Caco-2 (cell line): ENCODE measurements around the gene APOA5. TPM values are rescaled to one million over a fixed set of nuclear protein-coding genes. Genes with fewer than 3 reads are reported as not detected.
A peak's percentile ranks its signal among the peaks of the same experiment; 100 is the strongest.

Source experiments
- BruUV-seq: library from RNA; stranded (reverse); fragments of 400-500 nt; replicated peaks from 2 replicates; lab custom pipeline; 2021; lab: Mats Ljungman, UMichigan
- CTCF ChIA-PET: fragments of 300-600 bp; sonication (Branson Sonifier 250); formaldehyde crosslinking; loops from one replicate; lab custom pipeline; 2022; ENCODE audit warnings: antibody characterized with exemption; lab: Charles Lee
- POLR2A ChIA-PET: fragments of 300-600 bp; sonication (Branson Sonifier 250); formaldehyde crosslinking; loops from one replicate; lab custom pipeline; 2022; ENCODE audit warnings: antibody characterized with exemption; lab: Charles Lee
- DNase-seq, 2 experiments: peaks; one replicate each; pipeline versions ENCODE4 v3.0.0 to v3.0.0-alpha.2; 2020 to 2022
- H3K27me3 ChIP-seq: replicated peaks from 2 replicates; pipeline ENCODE4 v1.6.0; 2011; ENCODE audit warnings: low read length; ENCODE audit not compliant: control insufficient read depth, insufficient read depth
- H3K36me3 ChIP-seq: 2 replicates; pipeline ENCODE4 v1.5.1; 2011; ENCODE audit warnings: low read length; ENCODE audit not compliant: control insufficient read depth, insufficient read depth
- H3K4me1 ChIP-seq: fragments of 250-450 bp; sonication (Bioruptor Pico); 2 replicates; pipeline ENCODE4 v1.5.1; 2020; ENCODE audit warnings: mild to moderate bottlenecking
- H3K4me3 ChIP-seq: 2 replicates; pipeline ENCODE4 v1.5.1; 2011; ENCODE audit warnings: low read depth, mild to moderate bottlenecking, control low read depth, low read length
- H3K9me3 ChIP-seq: fragments of 250-450 bp; sonication (Bioruptor Pico); 2 replicates; pipeline ENCODE4 v1.5.1; 2020; ENCODE audit warnings: mild to moderate bottlenecking, moderate library complexity
- H3K27ac Mint-ChIP-seq: one replicate; pipeline ENCODE4 v1.8.0; 2022; ENCODE audit warnings: mixed read lengths; ENCODE audit not compliant: unreplicated experiment
- H3K27me3 Mint-ChIP-seq: one replicate; pipeline ENCODE4 v1.8.0; 2022; ENCODE audit warnings: mixed read lengths; ENCODE audit not compliant: insufficient read depth, unreplicated experiment
- H3K36me3 Mint-ChIP-seq: one replicate; pipeline ENCODE4 v1.8.0; 2022; ENCODE audit warnings: mild to moderate bottlenecking, mixed read lengths; ENCODE audit not compliant: insufficient read depth, unreplicated experiment
- H3K4me1 Mint-ChIP-seq: one replicate; pipeline ENCODE4 v1.8.0; 2022; ENCODE audit warnings: low read depth, mixed read lengths; ENCODE audit not compliant: unreplicated experiment
- H3K4me3 Mint-ChIP-seq: one replicate; pipeline ENCODE4 v1.8.0; 2022; ENCODE audit warnings: mild to moderate bottlenecking, moderate library complexity, mixed read lengths; ENCODE audit not compliant: unreplicated experiment
- H3K9me3 Mint-ChIP-seq: one replicate; pipeline ENCODE4 v1.8.0; 2022; ENCODE audit warnings: mixed read lengths; ENCODE audit not compliant: unreplicated experiment
- CTCF ChIP-seq, 2 experiments: fragments of 200-600 bp in 1 of 2; IDR thresholded peaks; 1 replicate in 1 of 2; 2 replicates in 1 of 2; pipeline versions ENCODE4 v1.5.1 to v1.8.0; 2011 to 2022; ENCODE audit warnings: antibody characterized with exemption in 1 of 2, control low read depth in 1 of 2, inconsistent platforms in 1 of 2, low read depth in 1 of 2, low read length in 1 of 2, mild to moderate bottlenecking in 1 of 2, moderate library complexity in 1 of 2; ENCODE audit not compliant: insufficient read depth in 1 of 2, severe bottlenecking in 1 of 2, unreplicated experiment in 1 of 2
- intact Hi-C: fragments of 100-400 bp; cut with micrococcal nuclease; formaldehyde crosslinking; loops from one replicate; pipeline ENCODE4 v1.10.0; 2022; ENCODE audit not compliant: unreplicated experiment
- total RNA-seq: library from RNA; stranded (reverse); gene quantifications from 2 replicates; pipeline ENCODE4 v1.2.3, GENCODE V29; 2022

The APOA5 gene
- total RNA-seq, 1 experiment from 2014 or later, result 2.5 TPM

DNA sequence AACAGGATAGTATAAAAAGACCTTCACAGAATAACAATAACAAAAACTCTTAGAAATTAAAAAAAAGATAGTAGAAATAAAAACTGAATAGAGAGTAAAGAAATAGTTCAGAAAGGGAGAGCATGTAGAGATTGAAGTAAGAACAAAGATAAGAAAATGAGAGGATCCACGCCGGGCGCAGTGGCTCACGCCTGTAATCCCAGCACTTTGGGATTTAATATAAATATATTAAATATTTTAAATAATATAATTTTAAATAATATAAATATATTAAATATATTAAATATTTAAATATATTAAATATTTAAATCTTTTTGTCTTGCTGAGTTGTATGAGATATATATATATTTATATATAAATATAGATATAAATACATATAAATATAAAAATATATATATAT is 20.4 kb upstream of the APOA5 start:
- intact Hi-C loops, result no loop called here
- no peaks in the 10 kb centered on the region; the same call in 1 of the 2 replicates for H3K9me3 ChIP-seq
- ChIA-PET CTCF (no interaction called here), POLR2A (no interaction called here)
- Mint-ChIP-seq H3K4me1 (peaks cover 70% of the 10 kb centered on the region), H3K36me3 (peaks cover 25% of the 10 kb centered on the region), H3K27ac (peak overlapping the region; percentile 49), H3K27me3 (no peaks in the 10 kb centered on the region), H3K9me3 (peaks cover 12% of the 10 kb centered on the region), H3K4me3 (no peak overlapping the region)
- TF ChIP-seq CTCF (IDR thresholded peaks at IDR 0.05; ENCODE audit: insufficient read depth in 1 of 2, low read depth in 1 of 2, low read length in 1 of 2, severe bottlenecking in 1 of 2, unreplicated experiment in 1 of 2), result no peak
- BruUV-seq, result no TSS peak
- H3K27me3 ChIP-seq, result no peaks in the 10 kb centered on the region
- DNase-seq, result no peak
- no peak overlapping the region for H3K4me3 ChIP-seq
- H3K4me1 ChIP-seq, result peaks cover 76% of the 10 kb centered on the region
- H3K36me3 ChIP-seq, result no peaks in the 10 kb centered on the region

DNA sequence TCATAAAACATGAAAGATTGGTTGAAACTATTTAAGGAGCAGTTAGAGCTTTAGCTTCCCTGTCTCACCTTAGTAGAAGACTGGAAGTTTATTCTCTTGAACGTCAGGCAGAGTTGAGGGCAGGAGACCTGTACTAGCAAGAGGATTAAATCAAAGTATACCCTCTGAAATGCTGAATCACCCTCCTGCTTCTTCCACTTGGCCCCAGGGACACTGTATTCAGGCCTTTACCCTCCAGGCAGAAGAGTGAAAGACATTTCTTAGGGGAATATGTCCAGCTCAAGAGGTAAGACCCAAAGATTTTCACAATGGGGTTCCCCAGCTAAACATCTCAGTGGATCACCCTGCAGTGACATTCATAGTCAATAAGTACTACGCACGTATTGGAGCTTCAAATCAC is 19.5 kb upstream of the APOA5 start:
- Histone ChIP-seq H3K9me3 (no peaks in the 10 kb centered on the region; the same call in 1 of the 2 replicates), H3K4me3 (no peak overlapping the region), H3K36me3 (no peaks in the 10 kb centered on the region), H3K27me3 (no peaks in the 10 kb centered on the region), H3K4me1 (peaks cover 81% of the 10 kb centered on the region)
- H3K4me3 Mint-ChIP-seq, result no peak overlapping the region
- BruUV-seq, result no TSS peak
- H3K36me3 Mint-ChIP-seq, result peaks cover 29% of the 10 kb centered on the region
- H3K27me3 Mint-ChIP-seq, result no peaks in the 10 kb centered on the region
- intact Hi-C loops, result no loop called here
- peaks cover 12% of the 10 kb centered on the region for H3K9me3 Mint-ChIP-seq
- peak overlapping the region; percentile 49 for H3K27ac Mint-ChIP-seq
- POLR2A ChIA-PET, result interaction anchor here (0.5 to 0.6 kb wide), 2 partner anchors 16 to 207 kb away, joined by 3 read pairs; no protein-coding TSS in a partner anchor
- no peak for DNase-seq
- CTCF ChIA-PET, result interaction anchor here (0.6 kb wide), 1 partner anchor 23 kb away, joined by 3 read pairs; no protein-coding TSS in a partner anchor
- H3K4me1 Mint-ChIP-seq, result peaks cover 79% of the 10 kb centered on the region
- TF ChIP-seq CTCF (IDR thresholded peaks at IDR 0.05; ENCODE audit: insufficient read depth in 1 of 2, low read depth in 1 of 2, low read length in 1 of 2, severe bottlenecking in 1 of 2, unreplicated experiment in 1 of 2), result no peak

DNA sequence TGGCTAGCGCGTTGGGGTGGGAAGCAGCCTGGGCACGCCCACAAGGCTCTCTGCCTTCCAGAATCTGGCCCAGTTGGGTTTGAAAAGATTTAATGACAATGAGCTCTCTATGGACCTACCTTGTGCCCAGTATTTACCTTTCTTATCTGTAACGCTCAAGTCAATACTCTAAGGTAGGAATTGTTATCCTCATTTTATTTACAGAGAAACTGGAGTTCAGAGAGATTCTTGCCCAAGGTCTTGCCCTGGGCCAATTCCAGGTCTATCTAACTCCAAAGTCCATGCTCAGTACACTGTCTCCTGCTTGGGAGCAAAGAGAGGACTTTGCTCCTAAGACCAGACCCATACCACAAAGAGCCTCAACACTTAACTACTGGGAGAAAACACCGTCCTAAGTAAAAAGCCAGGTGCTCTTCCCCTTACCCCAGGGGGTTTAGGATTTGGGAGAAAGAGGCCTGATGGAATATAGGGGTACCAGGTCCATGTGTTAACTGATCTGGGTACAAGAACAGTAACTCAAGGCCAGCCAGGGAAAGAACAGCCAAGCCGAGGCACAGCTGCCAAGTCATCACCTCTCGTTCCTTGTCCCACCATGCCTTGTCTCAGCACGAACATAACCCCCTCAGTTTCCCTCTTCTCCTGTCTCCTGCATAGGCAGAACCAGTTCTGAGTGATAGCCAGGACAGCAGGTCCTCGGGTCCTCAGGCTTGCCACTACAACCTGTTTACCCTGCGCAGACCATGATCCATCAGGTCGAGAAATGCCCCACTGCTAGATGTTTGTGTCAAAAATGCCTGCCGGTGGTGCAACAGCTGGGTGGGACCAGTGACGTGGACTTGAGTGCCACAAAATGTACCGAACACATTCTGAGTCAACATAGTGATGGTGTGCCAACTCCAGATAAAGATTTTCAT is 16.8 kb upstream of the APOA5 start:
- no peak for TF ChIP-seq CTCF (IDR thresholded peaks at IDR 0.05; ENCODE audit: insufficient read depth in 1 of 2, low read depth in 1 of 2, low read length in 1 of 2, severe bottlenecking in 1 of 2, unreplicated experiment in 1 of 2)
- DNase-seq, result peak; percentile 94 to 96
- peaks cover 23% of the 10 kb centered on the region for H3K36me3 Mint-ChIP-seq
- Histone ChIP-seq H3K27me3 (no peaks in the 10 kb centered on the region), H3K9me3 (no peaks in the 10 kb centered on the region; the same call in 1 of the 2 replicates), H3K4me3 (0 out of 2 replicates have a peak overlapping the region, but pooled peaks have one; percentile 4), H3K36me3 (no peaks in the 10 kb centered on the region), H3K4me1 (peaks cover 70% of the 10 kb centered on the region)
- peak overlapping the region; percentile 67 for H3K4me3 Mint-ChIP-seq
- H3K27me3 Mint-ChIP-seq, result no peaks in the 10 kb centered on the region
- TSS peak; percentile 91 for BruUV-seq
- H3K27ac Mint-ChIP-seq, result peak overlapping the region; percentile 98
- H3K4me1 Mint-ChIP-seq, result peaks cover 68% of the 10 kb centered on the region
- ChIA-PET CTCF (interaction anchor here (0.5 to 1.8 kb wide), 12 partner anchors 15 to 116 kb away, joined by 3 to 29 read pairs (median 4); partner anchors contain the start of genes APOA1, APOA5, APOC3 and ZPR1), POLR2A (interaction anchor here (0.6 to 1.5 kb wide), 10 partner anchors 15 to 365 kb away, joined by 3 to 11 read pairs (median 4); partner anchors contain the start of genes APOA1, APOA4, APOC3 and ZPR1)
- H3K9me3 Mint-ChIP-seq, result peaks cover 12% of the 10 kb centered on the region
- intact Hi-C loops, result loop anchor here (1.0 to 2.0 kb wide), 5 partner anchors 16 to 264 kb away; partner anchors contain the start of genes APOA1 and APOC3
